ENCODE measurements around the gene STARD10. TPM values are rescaled to one million over a fixed set of nuclear protein-coding genes. Genes with fewer than 3 reads are reported as not detected.

STARD10 gene
- total RNA-seq, 6 experiments from 2014 or later = 282 to 525 (median 330) TPM

DNA sequence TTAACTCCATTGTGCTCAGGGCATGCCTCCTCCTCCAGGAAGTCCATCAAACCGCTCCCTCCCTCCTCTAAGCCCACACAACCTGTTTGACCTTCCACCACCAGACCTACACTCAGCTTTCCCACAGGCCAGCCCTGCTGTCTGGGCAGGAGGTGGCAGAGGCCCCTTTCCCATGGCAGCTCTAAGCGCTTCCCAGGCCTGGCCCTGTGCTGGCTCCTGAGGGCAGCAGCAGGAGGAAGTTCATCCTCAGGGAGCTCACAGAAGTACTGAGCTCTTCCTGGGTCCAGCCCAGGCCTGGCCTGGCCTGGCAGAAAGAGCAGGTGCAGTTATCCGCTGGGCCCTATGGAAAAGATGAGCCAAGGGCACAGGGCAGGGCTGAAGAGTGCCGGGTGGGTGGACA is 73.1 kb downstream of the STARD10 start:
- TF ChIP-seq, protein P1, sequence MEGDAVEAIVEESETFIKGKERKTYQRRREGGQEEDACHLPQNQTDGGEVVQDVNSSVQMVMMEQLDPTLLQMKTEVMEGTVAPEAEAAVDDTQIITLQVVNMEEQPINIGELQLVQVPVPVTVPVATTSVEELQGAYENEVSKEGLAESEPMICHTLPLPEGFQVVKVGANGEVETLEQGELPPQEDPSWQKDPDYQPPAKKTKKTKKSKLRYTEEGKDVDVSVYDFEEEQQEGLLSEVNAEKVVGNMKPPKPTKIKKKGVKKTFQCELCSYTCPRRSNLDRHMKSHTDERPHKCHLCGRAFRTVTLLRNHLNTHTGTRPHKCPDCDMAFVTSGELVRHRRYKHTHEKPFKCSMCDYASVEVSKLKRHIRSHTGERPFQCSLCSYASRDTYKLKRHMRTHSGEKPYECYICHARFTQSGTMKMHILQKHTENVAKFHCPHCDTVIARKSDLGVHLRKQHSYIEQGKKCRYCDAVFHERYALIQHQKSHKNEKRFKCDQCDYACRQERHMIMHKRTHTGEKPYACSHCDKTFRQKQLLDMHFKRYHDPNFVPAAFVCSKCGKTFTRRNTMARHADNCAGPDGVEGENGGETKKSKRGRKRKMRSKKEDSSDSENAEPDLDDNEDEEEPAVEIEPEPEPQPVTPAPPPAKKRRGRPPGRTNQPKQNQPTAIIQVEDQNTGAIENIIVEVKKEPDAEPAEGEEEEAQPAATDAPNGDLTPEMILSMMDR (IDR thresholded peaks at IDR 0.05) = no peak
- no peak for TF ChIP-seq POLR2A (IDR thresholded peaks at IDR 0.05)
- no peak for DNase-seq
- peak in 1 of 4 donors; percentile 3 for ATAC-seq
- Histone ChIP-seq H3K4me1 (peaks cover 0 to 48% (median 23%) of the 10 kb centered on the region in 4 donors), H3K36me3 (no peaks in the 10 kb centered on the region), H3K27me3 (no peaks in the 10 kb centered on the region), H3K4me3 (peak overlapping the region; percentile 54 to 73 (median 61)), H3K27ac (peak overlapping the region; percentile 74 to 93 (median 90)), H3K9me3 (no peaks in the 10 kb centered on the region)
- 28% methylated on average over 4 of the region's 4 CpGs for WGBS (ENCODE audit: insufficient coverage, low coverage, low lambda C conversion rate, missing lambda C conversion rate)
- intact Hi-C loops (cut with DNase I) = loop anchor here in 1 of 2 donors (10.0 kb wide), 1 partner anchor 54 kb away; no protein-coding TSS in a partner anchor

DNA sequence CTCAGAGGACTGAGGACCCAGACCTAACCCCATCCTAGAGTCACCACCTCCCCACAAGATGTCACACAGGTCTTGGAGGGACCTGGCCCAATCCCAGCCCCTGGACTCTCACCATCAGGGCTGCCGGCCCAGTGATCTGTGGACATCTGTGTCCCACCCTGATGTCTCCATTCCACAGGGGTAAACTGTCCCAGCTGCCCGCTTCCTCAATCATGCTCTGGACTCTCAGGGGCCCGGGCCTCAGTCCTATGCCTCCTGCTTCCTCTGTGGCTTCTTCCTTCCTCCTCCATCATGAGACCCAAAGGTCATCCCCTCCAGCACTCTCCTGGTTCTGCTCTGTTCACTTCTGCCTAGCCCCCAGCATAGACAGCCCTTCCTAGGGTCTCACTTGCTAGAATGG is 73.8 kb downstream of the STARD10 start:
- WGBS (ENCODE audit: insufficient coverage, low coverage, low lambda C conversion rate, missing lambda C conversion rate) = 29% methylated on average over 3 of the region's 3 CpGs
- intact Hi-C loops (cut with DNase I) = loop anchor here in 1 of 2 donors (10.0 kb wide), 1 partner anchor 55 kb away; no protein-coding TSS in a partner anchor
- peaks cover 0 to 48% (median 23%) of the 10 kb centered on the region in 4 donors for H3K4me1 ChIP-seq

DNA sequence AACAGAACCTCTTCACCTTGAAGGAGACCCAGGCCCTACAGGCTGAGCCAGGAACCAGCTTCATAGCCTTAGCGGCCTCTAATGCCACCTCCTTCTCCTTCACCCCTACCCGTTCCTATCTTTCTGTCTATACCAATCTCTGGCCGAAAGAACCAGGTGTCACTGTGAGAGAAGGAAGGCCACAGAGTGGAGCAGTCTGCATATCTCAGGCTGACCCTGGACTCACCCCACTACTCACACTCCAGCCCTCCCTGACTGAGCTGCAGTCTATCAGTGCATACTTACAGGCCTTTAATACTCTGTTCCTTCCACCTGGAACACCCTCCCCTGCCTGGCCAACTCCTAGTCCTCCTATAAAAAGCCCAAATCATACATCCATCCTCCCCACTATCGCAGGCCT is 74.3 kb downstream of the STARD10 start:
- Histone ChIP-seq H3K9me3 (no peaks in the 10 kb centered on the region), H3K36me3 (no peaks in the 10 kb centered on the region), H3K4me3 (peak overlapping the region in 2 of 3 donors; percentile 6 to 13), H3K27ac (peak overlapping the region in 2 of 3 donors; percentile 61 to 93), H3K27me3 (no peaks in the 10 kb centered on the region), H3K4me1 (peaks cover 0 to 48% (median 23%) of the 10 kb centered on the region in 4 donors)
- intact Hi-C loops (cut with DNase I) = no loop called here
- DNase-seq (no peak), ATAC-seq (no peak)
- TF ChIP-seq POLR2A (IDR thresholded peaks at IDR 0.05) = no peak
- TF ChIP-seq, protein P1 (IDR thresholded peaks at IDR 0.05) = no peak
- WGBS (ENCODE audit: insufficient coverage, low coverage, low lambda C conversion rate, missing lambda C conversion rate) = 30% methylated on average over 3 of the region's 4 CpGs

More for the DNA sequence above, 73.8 kb downstream of the STARD10 start:
- ATAC-seq (no peak), DNase-seq (peak in 1 of 3 donors; percentile 67)
- TF ChIP-seq, protein P1 (IDR thresholded peaks at IDR 0.05) = no peak
- TF ChIP-seq POLR2A (IDR thresholded peaks at IDR 0.05) = no peak
- H3K36me3 ChIP-seq = no peaks in the 10 kb centered on the region
- peak overlapping the region in 2 of 3 donors; percentile 61 to 93 for H3K27ac ChIP-seq
- H3K4me3 ChIP-seq = peak overlapping the region in 2 of 3 donors; percentile 6 to 73
- H3K27me3 ChIP-seq = no peaks in the 10 kb centered on the region
- H3K9me3 ChIP-seq = no peaks in the 10 kb centered on the region

DNA sequence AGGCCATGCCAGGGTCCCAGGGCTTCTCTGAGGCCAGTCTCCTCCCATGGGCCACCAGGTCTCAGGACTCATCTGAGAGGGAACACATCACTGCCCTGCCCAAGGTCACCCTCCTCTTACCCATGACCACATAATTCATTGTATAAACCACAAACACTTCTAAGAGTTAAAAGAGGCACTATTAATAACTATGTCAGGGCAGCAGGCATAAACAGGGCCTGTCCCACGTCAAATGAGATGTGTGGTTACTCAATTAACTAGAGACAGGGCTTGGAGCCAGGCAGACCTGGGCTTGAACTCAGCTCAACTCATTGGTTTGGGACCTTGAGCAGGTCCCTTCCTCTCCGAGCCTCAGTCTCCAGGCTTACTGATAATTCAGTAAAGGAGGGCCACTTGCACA is 74.7 kb downstream of the STARD10 start:
- Histone ChIP-seq H3K9me3 (no peaks in the 10 kb centered on the region), H3K4me1 (peaks cover 0 to 45% (median 22%) of the 10 kb centered on the region in 4 donors), H3K27me3 (no peaks in the 10 kb centered on the region), H3K36me3 (no peaks in the 10 kb centered on the region), H3K4me3 (peak overlapping the region in 1 of 3 donors; percentile 13), H3K27ac (peak overlapping the region in 2 of 3 donors; percentile 61 to 93)
- no peak for DNase-seq
- TF ChIP-seq, protein P1 (IDR thresholded peaks at IDR 0.05) = no peak
- no peak for TF ChIP-seq POLR2A (IDR thresholded peaks at IDR 0.05)
- peak in 2 of 4 donors; percentile 7 to 32 for ATAC-seq
- 0% methylated on average over 1 of the region's 2 CpGs for WGBS (ENCODE audit: insufficient coverage, low coverage, low lambda C conversion rate, missing lambda C conversion rate)
- intact Hi-C loops (cut with DNase I) = no loop called here
